ENCODE data around the gene OPCML. TPM values are rescaled to one million over a fixed set of nuclear protein-coding genes. Genes with fewer than 3 reads are reported as not detected.

Gene OPCML
- total RNA-seq, 4 donors from 2014 or later: 0.15 TPM; not detected in 3

- H3K36me3 ChIP-seq: no peaks in the 10 kb centered on the region
- no peak for TF ChIP-seq POLR2AphosphoS5 (IDR thresholded peaks at IDR 0.05)
- no peak for TF ChIP-seq EP300 (IDR thresholded peaks at IDR 0.05)
- no peak for TF ChIP-seq POLR2A (IDR thresholded peaks at IDR 0.05)
- TF ChIP-seq CTCF (IDR thresholded peaks at IDR 0.05): no peak
- DNase-seq (ENCODE audit: low spot score in 2 of 2): no peak
- no peak overlapping the region for H3K27ac ChIP-seq
- peaks cover 6% of the 10 kb centered on the region for H3K4me1 ChIP-seq
- WGBS: 70% methylated on average over 8 of the region's 8 CpGs
- no peaks in the 10 kb centered on the region for H3K9me3 ChIP-seq
- peaks cover 4% of the 10 kb centered on the region for H3K27me3 ChIP-seq
- H3K4me3 ChIP-seq: no peak overlapping the region
Measured at GRCh38 chr11:133504906-133505305, 27.4 kb downstream of the OPCML start.

- Histone ChIP-seq H3K36me3 (no peaks in the 10 kb centered on the region), H3K27me3 (peaks cover 4% of the 10 kb centered on the region), H3K4me1 (peaks cover 6% of the 10 kb centered on the region), H3K9me3 (no peaks in the 10 kb centered on the region), H3K4me3 (no peak overlapping the region), H3K27ac (no peak overlapping the region)
- WGBS: 62% methylated on average over 5 of the region's 5 CpGs
- TF ChIP-seq POLR2AphosphoS5 (IDR thresholded peaks at IDR 0.05) (no peak), CTCF (IDR thresholded peaks at IDR 0.05) (no peak), EP300 (IDR thresholded peaks at IDR 0.05) (no peak)
- DNase-seq (ENCODE audit: low spot score in 2 of 2): no peak
Measured at GRCh38 chr11:133503776-133504175, 28.5 kb downstream of the OPCML start.

- TF ChIP-seq POLR2AphosphoS5 (IDR thresholded peaks at IDR 0.05) (no peak), POLR2A (IDR thresholded peaks at IDR 0.05) (no peak)
- H3K27me3 ChIP-seq: peaks cover 4% of the 10 kb centered on the region
- H3K4me1 ChIP-seq: peaks cover 6% of the 10 kb centered on the region
- H3K36me3 ChIP-seq: no peaks in the 10 kb centered on the region
- no peaks in the 10 kb centered on the region for H3K9me3 ChIP-seq
- no peak for DNase-seq (ENCODE audit: low spot score in 2 of 2)
- no peak overlapping the region for H3K27ac ChIP-seq
- 74% methylated on average over 2 of the region's 2 CpGs for WGBS
- no peak overlapping the region for H3K4me3 ChIP-seq
Measured at GRCh38 chr11:133503236-133503635, 29.1 kb downstream of the OPCML start.

- H3K36me3 ChIP-seq: no peaks in the 10 kb centered on the region
- peaks cover 6% of the 10 kb centered on the region for H3K4me1 ChIP-seq
- no peak for DNase-seq (ENCODE audit: low spot score in 2 of 2)
- no peak overlapping the region for H3K27ac ChIP-seq
- no peak overlapping the region for H3K4me3 ChIP-seq
- 43% methylated on average over 22 of the region's 24 CpGs for WGBS
- TF ChIP-seq POLR2AphosphoS5 (IDR thresholded peaks at IDR 0.05) (no peak), CTCF (IDR thresholded peaks at IDR 0.05) (no peak), POLR2A (IDR thresholded peaks at IDR 0.05) (no peak), EP300 (IDR thresholded peaks at IDR 0.05) (no peak)
- H3K9me3 ChIP-seq: no peaks in the 10 kb centered on the region
- peaks cover 4% of the 10 kb centered on the region for H3K27me3 ChIP-seq
Measured at GRCh38 chr11:133501643-133502539, 30.4 kb downstream of the OPCML start.

GRCh38 chr11:133500936-133501335 lies 31.4 kb downstream of the OPCML start:
- no peak for TF ChIP-seq EP300 (IDR thresholded peaks at IDR 0.05)
- Histone ChIP-seq H3K36me3 (no peaks in the 10 kb centered on the region), H3K27me3 (peaks cover 4% of the 10 kb centered on the region), H3K4me3 (no peak overlapping the region), H3K27ac (no peak overlapping the region), H3K4me1 (peaks cover 6% of the 10 kb centered on the region), H3K9me3 (no peaks in the 10 kb centered on the region)
- no peak for DNase-seq (ENCODE audit: low spot score in 2 of 2)
- WGBS: 87% methylated on average over 11 of the region's 11 CpGs

- Histone ChIP-seq H3K4me1 (peaks cover 6% of the 10 kb centered on the region), H3K27me3 (peaks cover 4% of the 10 kb centered on the region), H3K36me3 (no peaks in the 10 kb centered on the region), H3K4me3 (no peak overlapping the region), H3K9me3 (no peaks in the 10 kb centered on the region), H3K27ac (no peak overlapping the region)
- 68% methylated on average over 9 of the region's 9 CpGs for WGBS
- DNase-seq (ENCODE audit: low spot score in 2 of 2): no peak
- TF ChIP-seq POLR2A (IDR thresholded peaks at IDR 0.05) (no peak), EP300 (IDR thresholded peaks at IDR 0.05) (no peak), POLR2AphosphoS5 (IDR thresholded peaks at IDR 0.05) (no peak), CTCF (IDR thresholded peaks at IDR 0.05) (no peak)
Measured at GRCh38 chr11:133500435-133500834, 31.9 kb downstream of the OPCML start.

All from suprapubic skin (tissue), 4 donors.